Esophagus muscularis mucosa (tissue), 4 donors: ENCODE measurements around the gene CTCF. TPM values are rescaled to one million over a fixed set of nuclear protein-coding genes. Genes with fewer than 3 reads are reported as not detected.

Source experiments
- DNase-seq: peaks from one replicate; pipeline ENCODE4 v3.0.0-alpha.2; 2017; ENCODE audit errors: extremely low spot score
- H3K27ac ChIP-seq, 4 donors: fragments of 200-600 bp; sonication (generic); replicated peaks in 1 of 4; 1 replicate in 3 of 4; 2 replicates in 1 of 4; pipeline ENCODE4 v1.5.1; 2016 to 2019; ENCODE audit warnings: mild to moderate bottlenecking in 1 of 4
- H3K27me3 ChIP-seq, 4 donors: fragments of 200-600 bp; sonication (generic); one replicate each; pipeline versions ENCODE4 v1.5.1 to v1.6.0; 2016 to 2019
- H3K36me3 ChIP-seq, 4 donors: fragments of 200-600 bp; sonication (generic); one replicate each; pipeline ENCODE4 v1.5.1; 2016 to 2019
- H3K4me1 ChIP-seq, 4 donors: fragments of 200-600 bp; sonication (generic); one replicate each; pipeline ENCODE4 v1.5.1; 2016 to 2019
- H3K4me3 ChIP-seq, 4 donors: fragments of 200-600 bp; sonication (generic); 1 replicate in 2 of 4; 2 replicates in 2 of 4; pipeline ENCODE4 v1.5.1; 2016 to 2019; ENCODE audit warnings: mild to moderate bottlenecking in 4 of 4, moderate library complexity in 1 of 4
- H3K9me3 ChIP-seq, 4 donors: fragments of 200-600 bp; sonication (generic); 1 replicate in 3 of 4; 2 replicates in 1 of 4; pipeline ENCODE4 v1.5.1; 2016 to 2019
- CTCF ChIP-seq, 3 experiments: fragments of 200-600 bp in 2 of 3; fragments of 450-650 bp in 1 of 3; sonication (generic) in 2 of 3; IDR thresholded peaks; one replicate each; pipeline ENCODE4 v1.5.1; 2017 to 2019; ENCODE audit warnings: antibody characterized with exemption in 3 of 3, mild to moderate bottlenecking in 2 of 3, moderate library complexity in 1 of 3
- EP300 ChIP-seq: sonication (generic); formaldehyde crosslinking; IDR thresholded peaks from one replicate; pipeline ENCODE4 v1.6.1; 2017; ENCODE audit warnings: antibody characterized with exemption
- POLR2A ChIP-seq: fragments of 450-650 bp; IDR thresholded peaks from one replicate; pipeline ENCODE4 v1.6.1; 2017; ENCODE audit warnings: antibody characterized with exemption, moderate library complexity, mild to moderate bottlenecking, low read depth
- POLR2AphosphoS5 ChIP-seq, 2 donors: sonication (generic); formaldehyde crosslinking; IDR thresholded peaks; one replicate each; pipeline ENCODE4 v1.6.1; 2017; ENCODE audit warnings: antibody characterized with exemption in 2 of 2
- WGBS: methylation state at CpG from one replicate; pipeline ENCODE4 v1.1.5; 2018; 5-methylcytosine and 5-hydroxymethylcytosine counted together
- intact Hi-C: fragments of 100-400 bp; cut with DNase I; formaldehyde crosslinking; loops from one replicate; pipeline ENCODE4 v1.15.1; 2023
- total RNA-seq, 4 donors: library from RNA; depleted of rRNA; stranded (reverse); fragments of >200 nt; gene quantifications; one replicate each; pipeline versions ENCODE4 v1.1.0 to v1.2.1, GENCODE V29; 2016

The CTCF gene
- total RNA-seq, 4 donors from 2014 or later, result 27.5 to 46.3 (median 38.5) TPM

- Histone ChIP-seq H3K27ac (no peak overlapping the region), H3K4me1 (peaks cover 17 to 29% (median 27%) of the 10 kb centered on the region in 4 donors), H3K4me3 (no peak overlapping the region), H3K9me3 (no peaks in the 10 kb centered on the region), H3K36me3 (peaks cover 0 to 8% (median 0%) of the 10 kb centered on the region in 4 donors), H3K27me3 (no peaks in the 10 kb centered on the region)
- no peak for DNase-seq
- TF ChIP-seq POLR2A (no peak), EP300 (no peak), CTCF (IDR thresholded peaks at IDR 0.05) (no peak), POLR2AphosphoS5 (IDR thresholded peaks at IDR 0.05) (no peak)
- intact Hi-C loops, result no loop called here
- 59% methylated on average over 4 of the region's 4 CpGs for WGBS
These were observed 36.2 kb downstream of the CTCF start for GRCh38 chr16:67598527-67598926.

- Histone ChIP-seq H3K4me3 (no peak overlapping the region), H3K4me1 (peaks cover 3 to 9% (median 7%) of the 10 kb centered on the region in 4 donors), H3K9me3 (no peaks in the 10 kb centered on the region), H3K27ac (no peak overlapping the region), H3K27me3 (no peaks in the 10 kb centered on the region), H3K36me3 (peaks cover 0 to 4% (median 2%) of the 10 kb centered on the region in 4 donors)
- DNase-seq, result no peak
- WGBS, result 89% methylated on average over 3 of the region's 3 CpGs
- TF ChIP-seq POLR2A (no peak), EP300 (no peak), CTCF (IDR thresholded peaks at IDR 0.05) (no peak), POLR2AphosphoS5 (IDR thresholded peaks at IDR 0.05) (no peak)
- intact Hi-C loops, result no loop called here
These were observed 43.3 kb downstream of the CTCF start for GRCh38 chr16:67605641-67606040.

- Histone ChIP-seq H3K4me3 (no peak overlapping the region), H3K36me3 (peaks cover 10 to 14% (median 12%) of the 10 kb centered on the region in 4 donors), H3K27ac (no peak overlapping the region), H3K27me3 (no peaks in the 10 kb centered on the region), H3K4me1 (peaks cover 3 to 9% (median 5%) of the 10 kb centered on the region in 4 donors), H3K9me3 (no peaks in the 10 kb centered on the region)
- intact Hi-C loops, result no loop called here
- TF ChIP-seq POLR2AphosphoS5 (IDR thresholded peaks at IDR 0.05) (no peak), EP300 (no peak), CTCF (IDR thresholded peaks at IDR 0.05) (no peak), POLR2A (no peak)
- no peak for DNase-seq
- WGBS, result 86% methylated on average over 6 of the region's 6 CpGs
These were observed 44.3 kb downstream of the CTCF start for GRCh38 chr16:67606632-67607031.

- WGBS, result 84% methylated on average over 3 of the region's 3 CpGs
- intact Hi-C loops, result no loop called here
These were observed 46.0 kb downstream of the CTCF start for GRCh38 chr16:67608364-67608763.

GRCh38 chr16:67613808-67614207 is 51.5 kb downstream of the CTCF start:
- Histone ChIP-seq H3K4me1 (no peaks in the 10 kb centered on the region), H3K27ac (no peak overlapping the region), H3K9me3 (no peaks in the 10 kb centered on the region), H3K36me3 (peaks cover 16 to 83% (median 74%) of the 10 kb centered on the region in 4 donors), H3K4me3 (no peak overlapping the region), H3K27me3 (no peaks in the 10 kb centered on the region)
- TF ChIP-seq POLR2AphosphoS5 (IDR thresholded peaks at IDR 0.05), result no peak
- no peak for TF ChIP-seq CTCF (IDR thresholded peaks at IDR 0.05)
- TF ChIP-seq EP300, result no peak
- no peak for TF ChIP-seq POLR2A
- DNase-seq, result no peak
- intact Hi-C loops, result no loop called here
- WGBS, result 90% methylated on average over 10 of the region's 10 CpGs

More at GRCh38 chr16:67608364-67608763, 46.0 kb downstream of the CTCF start:
- no peak for DNase-seq
- H3K9me3 ChIP-seq, result no peaks in the 10 kb centered on the region
- no peaks in the 10 kb centered on the region for H3K27me3 ChIP-seq
- no peaks in the 10 kb centered on the region for H3K4me1 ChIP-seq
- H3K36me3 ChIP-seq, result peaks cover 16 to 31% (median 29%) of the 10 kb centered on the region in 4 donors
- TF ChIP-seq EP300, result no peak
- no peak overlapping the region for H3K27ac ChIP-seq
- H3K4me3 ChIP-seq, result no peak overlapping the region
